Non-pigmented ciliary epithelial cell (primary cell): ENCODE data around the gene TNRC18.
"Not testable (repeated sequence)": the region's sequence is repeated elsewhere in the genome, so short reads cannot be mapped to it uniquely, and the experiment has no call there.

Source experiments
- DNase-seq: peaks from one replicate; pipeline ENCODE4 v3.0.0-alpha.2; 2010; ENCODE audit warnings: low read depth

The TNRC18 gene

DNA sequence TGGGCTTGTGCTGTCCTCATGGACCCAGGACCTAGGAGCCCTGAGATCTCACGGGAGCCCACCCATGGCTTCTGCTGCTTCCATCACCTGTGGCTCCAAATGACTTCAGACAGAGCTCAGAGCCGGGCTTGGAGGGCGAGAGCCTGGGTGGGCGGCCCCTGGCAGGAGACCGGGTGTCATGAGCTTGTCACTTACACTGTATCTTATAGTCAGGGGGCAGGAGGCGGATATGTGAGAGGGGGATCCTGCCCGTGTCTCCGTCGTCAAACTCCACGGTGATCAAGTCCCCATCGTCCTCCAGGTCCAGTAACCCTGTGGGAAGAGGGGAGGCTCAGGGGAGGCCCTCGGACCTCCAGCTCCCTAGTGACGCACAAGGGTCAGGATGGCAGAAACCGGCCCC lies 107.9 kb downstream of the TNRC18 start:
- no peak for DNase-seq

DNA sequence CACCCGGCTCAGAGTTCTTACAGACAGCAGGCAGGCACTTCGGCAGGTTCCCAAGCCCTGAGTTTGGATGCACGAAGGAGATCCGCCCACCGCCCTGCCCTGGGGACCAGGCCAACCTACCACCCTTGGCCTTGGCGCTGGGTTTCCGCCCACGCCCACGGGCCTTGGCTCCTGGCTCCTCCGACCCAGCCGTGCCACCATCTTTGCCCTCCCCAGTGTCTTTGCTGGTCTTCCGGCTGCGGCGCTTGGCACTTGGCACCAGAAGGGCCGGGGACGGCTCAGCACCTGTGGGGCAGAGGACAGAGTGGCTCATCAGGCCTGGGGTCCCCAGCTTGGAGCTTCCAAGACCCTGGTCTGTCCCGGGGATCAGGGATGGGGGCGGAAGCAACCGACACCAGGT lies 108.8 kb downstream of the TNRC18 start:
- DNase-seq: no peak

DNA sequence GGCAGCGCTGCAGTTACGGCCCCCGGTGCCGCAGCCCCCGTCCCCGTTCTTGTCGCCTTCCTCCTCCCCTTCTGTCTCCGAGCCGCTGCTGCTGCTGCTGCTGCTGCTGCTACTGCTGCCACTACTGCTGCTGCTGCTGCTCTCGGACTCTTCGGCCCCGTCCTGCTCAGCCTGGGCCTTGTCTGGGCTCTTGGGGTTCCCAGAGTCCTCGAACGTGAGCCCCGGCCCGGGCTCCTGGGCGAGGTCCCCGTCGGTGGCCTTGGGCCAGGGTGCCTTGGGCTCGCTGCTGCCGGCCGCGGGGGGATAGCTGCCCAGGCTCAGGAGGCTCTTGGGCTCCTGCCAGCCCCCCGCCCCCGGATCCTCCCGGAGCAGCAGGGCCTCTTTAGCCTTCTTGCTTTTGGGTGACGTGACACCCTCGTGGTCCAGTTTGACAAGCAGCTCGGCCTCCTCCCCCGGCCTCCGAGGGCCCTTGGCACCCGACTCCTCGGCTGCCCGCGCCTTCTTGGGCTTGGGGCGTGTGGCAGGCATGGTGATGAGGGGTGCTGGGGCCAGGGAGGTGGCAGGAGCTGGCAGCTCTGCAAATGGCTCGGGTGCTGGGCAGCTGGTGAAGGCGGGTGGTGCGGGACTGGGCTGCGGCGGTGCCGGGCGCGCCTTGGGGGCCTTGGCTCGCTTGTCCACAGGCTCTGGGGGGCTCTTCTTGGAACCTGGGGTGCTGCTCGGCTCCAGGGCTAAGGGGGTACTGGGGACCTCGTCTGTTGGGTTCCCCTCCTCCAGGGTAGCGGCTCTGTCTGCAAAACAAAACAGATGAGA lies 110.4 kb downstream of the TNRC18 start:
- not testable (repeated sequence) for DNase-seq

DNA sequence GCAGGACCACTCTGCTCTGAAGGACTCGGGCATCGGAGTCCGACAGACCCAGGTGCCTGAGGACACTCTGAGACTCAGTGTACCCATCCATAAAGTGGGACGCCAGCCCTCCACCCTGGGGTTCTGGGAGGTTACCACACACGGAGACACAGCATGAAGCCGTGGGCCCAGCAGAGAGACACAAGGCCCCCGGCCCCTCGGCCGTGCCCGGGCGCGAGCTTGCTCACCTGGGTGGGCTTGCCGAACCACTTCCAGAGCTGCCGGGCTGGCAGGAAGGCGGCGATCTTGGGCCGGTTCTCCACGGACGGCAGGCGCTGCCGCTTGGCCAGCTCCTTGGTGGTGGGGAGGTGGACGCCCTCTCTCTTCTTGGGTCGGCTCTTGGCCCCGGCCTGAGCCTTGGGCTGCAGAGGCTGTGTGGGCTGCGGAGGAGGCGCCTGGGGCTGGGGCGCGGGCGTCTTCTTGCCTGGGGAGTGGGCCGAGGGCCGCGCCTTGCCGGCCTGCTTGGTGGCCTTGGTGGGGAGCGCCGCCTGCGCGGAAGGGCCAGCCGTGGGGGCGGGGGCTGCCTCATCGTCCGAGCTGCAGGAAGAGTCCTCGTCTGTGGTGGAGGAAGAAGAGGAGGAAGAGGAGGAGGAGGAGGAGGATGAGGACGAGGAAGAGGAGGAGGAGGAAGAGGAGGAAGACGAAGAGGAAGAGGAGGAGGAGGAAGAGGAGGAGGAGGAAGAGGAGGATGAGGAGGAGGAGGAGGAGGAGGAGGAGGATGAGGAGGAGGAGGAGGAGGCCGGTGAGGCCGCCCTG lies 111.2 kb downstream of the TNRC18 start:
- not testable (repeated sequence) for DNase-seq

DNA sequence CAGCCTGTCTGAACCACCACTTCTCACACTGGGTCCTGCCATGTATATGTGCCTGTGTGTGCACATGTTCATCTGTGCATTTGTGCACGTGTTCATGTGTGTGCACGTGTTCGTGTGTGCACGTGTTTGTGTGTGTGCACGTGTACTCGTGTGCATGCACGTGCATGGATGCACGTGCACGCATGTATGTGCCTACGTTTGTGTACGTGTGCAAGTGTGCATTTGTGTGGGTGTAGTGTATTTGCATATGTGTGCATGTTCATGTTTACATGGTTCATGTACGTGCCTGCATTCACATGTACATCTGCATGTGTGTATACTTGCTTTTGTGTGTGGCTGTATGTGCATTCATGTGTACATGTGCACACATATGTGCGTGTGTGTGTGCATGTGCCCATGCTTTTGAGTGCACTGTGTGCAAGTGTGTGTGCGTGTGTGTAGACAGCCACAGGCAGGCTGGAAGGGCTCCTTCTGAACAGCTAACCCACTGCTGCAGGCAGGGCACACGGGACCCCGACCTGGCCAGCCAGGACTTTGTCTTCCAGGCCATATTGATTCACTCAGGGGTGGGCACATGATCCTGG lies 112.7 kb downstream of the TNRC18 start:
- no peak for DNase-seq

DNA sequence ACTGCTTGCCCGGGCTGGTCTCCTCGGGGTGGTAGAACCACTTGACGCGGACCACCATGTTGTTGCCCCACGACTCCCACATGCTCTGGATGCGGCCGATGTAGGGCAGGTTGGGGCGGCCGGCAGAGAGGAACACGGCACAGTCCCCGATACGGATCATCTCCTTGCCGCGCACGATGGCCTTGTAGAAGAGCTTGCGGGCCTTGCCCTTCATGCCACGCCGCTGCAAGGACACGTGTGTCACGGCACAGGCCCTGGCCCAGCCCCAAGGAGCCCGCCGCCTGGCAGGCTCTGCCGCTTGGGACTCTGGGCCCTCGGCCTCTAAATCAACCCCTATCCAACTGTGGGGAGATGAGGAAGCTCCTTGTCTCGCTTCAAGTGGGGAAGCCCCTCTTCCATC lies 114.5 kb downstream of the TNRC18 start:
- DNase-seq: no peak

DNA sequence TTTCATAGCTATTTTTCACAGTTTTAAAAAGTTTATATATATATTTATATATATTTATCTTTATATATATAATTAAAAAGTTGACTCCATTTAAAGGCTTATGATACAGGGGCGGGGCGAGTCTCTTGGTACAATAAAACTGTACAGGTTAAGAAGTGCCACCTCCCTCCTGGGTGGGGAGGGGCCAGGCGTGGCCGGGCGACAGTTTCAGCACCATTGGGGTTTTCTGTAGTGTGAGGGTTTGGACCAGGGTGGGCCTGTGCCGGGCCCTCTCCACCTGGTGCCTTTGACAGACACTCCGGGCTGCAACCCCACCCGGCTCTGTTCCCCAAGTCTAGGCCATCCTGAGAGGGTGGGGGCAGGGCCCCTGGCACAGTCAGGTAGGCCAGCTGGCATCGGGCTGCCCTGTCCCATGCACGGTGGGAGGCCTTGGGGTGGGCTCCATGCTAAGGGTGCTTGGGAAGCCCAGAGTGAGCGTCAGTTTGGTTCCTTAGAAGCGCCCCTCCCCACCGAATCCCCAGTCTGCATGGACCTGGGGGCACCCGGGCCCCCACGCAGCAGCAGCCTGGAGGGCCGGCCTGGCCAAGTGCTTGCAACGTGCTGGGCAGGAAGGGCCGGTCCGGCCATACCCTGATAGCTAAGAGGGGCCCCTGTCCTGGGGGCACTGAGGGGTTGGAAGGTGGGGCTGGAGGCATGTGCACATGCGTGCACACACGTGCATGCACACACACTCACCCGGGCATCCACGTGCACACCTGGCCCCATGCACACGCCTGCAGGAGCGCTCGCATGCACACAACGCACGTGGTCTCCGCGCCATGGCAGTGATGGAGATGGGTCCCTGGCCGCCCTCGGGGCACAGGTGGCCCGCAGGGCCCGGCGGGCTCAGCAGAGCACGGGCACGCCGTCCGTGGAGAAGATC lies 116.2 kb downstream of the TNRC18 start:
- DNase-seq: not testable (repeated sequence)

DNA sequence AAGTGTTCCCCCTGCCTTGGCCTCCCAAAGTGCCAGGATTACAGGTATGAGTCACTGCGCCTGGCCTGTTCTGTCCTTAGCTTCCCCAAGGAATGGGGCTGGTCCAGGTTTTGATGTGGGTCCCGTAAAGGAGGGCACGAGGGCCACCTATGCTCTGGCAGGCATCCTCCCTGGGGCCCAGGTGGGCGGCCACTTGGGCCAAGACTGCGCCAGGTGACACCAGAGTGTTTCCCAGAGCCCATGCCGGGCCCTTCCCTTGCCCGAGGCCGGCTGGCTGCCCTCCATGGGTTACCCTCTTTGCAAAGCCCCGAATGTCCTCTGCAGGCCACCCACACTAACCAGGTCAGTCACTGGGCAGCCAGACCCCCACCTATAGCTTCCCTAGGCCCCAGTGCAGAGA lies 118.6 kb downstream of the TNRC18 start:
- DNase-seq: not testable (repeated sequence)

DNA sequence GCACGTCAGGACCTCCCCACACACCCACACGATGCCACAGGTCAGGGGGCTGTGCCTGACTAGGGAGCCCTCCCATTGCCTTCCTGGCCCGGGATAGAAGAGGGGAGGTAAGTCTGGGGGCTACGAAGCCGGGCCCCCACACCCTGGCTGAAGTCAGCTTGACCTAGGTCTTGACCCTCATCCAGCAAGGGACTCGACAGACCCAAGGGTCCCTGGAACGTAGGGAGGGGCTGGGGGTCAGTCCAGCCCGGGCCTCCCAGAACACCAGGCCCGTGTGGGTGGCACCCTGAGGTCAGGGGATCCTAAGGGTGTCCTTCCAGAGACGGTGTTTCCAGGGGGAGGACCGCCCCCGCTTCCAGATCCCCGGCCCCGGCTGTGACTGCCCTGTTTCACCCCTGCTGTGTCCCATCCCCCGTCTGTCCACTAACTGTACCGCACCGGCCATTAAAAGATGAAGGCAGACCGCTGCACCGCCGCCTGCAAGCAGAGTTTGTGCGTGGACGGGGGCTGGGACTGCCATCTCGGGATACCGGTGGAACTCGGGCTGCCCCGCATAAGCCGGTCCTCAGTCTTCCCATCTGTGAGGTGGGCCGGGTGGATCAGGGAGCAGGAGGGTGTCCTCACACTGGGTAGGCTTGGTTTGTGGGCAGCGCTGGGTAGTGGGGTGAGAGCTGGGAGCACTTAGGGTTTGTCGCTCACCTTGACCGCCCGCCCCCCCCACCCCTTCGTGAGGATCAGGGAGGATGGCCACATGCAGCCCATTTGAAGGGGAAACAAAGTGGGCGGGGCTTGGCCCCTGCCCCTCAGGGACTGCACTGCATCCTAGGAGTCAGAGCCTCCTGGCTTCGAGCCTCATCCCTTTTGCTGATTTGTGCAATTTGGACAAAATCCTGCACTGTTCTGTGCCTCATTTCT lies 119.8 kb downstream of the TNRC18 start:
- DNase-seq: no peak

DNA sequence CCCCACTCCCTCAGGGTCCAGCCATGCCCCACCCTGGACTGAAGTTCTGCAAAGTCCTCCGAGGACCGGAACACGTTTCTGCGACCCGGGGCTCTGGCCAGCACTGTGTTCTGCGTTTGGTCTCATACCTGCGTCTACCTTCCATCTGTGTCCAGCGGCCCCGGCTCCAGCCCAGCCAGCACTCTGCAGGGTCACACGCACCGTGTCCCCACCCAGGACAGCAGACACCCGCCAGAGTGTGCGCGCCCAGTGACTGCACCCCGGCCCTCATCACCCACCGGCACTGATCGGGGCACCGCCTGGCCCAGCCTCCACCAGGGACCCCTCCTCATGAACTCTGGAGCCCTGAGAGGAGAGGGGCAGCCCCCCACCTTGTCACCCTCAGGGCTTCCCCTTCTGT lies 120.6 kb downstream of the TNRC18 start:
- no peak for DNase-seq

DNA sequence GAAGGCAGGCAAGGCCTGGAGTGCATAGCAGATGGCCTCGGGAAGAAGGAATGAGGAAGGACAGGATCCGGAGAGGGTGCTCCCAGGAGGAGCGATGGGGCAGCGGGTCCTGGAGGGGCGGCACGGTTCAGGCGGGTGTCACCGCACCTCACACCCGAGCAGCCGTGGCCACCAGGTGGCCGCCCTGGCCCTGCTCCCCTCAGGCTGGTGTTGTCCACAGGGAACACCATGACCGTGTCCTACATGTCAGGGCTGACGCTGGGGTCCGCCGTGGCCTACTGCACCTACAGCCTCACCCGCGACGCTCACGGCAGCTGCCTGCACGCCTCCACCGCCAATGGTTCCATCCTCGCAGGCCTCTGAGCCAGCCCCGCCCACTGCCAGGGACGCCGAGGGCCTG lies 121.1 kb downstream of the TNRC18 start:
- no peak for DNase-seq

DNA sequence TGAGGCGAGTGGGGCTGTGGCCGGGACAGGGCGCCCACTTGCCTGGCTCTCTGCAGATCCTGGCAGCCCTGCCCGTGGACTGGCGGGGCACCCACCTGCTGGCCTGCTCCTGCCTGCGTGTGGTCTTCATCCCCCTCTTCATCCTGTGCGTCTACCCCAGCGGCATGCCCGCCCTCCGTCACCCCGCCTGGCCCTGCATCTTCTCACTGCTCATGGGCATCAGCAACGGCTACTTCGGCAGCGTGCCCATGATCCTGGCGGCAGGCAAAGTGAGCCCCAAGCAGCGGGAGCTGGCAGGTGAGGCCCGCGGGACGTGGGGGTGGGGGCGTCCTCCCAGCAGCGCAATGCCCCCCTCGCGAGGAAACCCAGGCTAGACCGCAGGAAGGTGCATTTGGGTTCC lies 123.3 kb downstream of the TNRC18 start:
- DNase-seq: no peak

DNA sequence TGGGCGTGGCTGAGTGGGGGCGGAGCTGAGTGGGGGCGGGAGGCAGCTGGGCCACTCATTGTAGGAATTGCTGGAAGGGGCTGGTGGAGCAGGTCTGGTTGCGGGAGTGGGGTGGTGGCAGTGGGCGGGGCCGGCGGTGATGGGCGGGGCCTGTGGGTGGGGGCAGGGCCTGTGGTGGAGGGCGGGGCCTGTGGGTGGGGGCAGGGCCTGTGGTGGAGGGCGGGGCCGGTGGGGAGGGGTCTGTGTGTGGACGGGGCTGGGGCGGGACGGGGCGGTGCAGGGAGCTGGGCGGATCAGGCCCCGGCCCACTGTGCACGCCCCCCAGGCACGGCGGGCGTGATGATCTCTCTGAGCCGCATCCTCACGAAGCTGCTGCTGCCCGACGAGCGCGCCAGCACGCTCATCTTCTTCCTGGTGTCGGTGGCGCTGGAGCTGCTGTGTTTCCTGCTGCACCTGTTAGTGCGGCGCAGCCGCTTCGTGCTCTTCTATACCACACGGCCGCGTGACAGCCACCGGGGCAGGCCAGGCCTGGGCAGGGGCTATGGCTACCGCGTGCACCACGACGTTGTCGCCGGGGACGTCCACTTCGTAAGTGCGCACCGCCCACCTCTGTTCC lies 126.9 kb downstream of the TNRC18 start:
- no peak for DNase-seq

DNA sequence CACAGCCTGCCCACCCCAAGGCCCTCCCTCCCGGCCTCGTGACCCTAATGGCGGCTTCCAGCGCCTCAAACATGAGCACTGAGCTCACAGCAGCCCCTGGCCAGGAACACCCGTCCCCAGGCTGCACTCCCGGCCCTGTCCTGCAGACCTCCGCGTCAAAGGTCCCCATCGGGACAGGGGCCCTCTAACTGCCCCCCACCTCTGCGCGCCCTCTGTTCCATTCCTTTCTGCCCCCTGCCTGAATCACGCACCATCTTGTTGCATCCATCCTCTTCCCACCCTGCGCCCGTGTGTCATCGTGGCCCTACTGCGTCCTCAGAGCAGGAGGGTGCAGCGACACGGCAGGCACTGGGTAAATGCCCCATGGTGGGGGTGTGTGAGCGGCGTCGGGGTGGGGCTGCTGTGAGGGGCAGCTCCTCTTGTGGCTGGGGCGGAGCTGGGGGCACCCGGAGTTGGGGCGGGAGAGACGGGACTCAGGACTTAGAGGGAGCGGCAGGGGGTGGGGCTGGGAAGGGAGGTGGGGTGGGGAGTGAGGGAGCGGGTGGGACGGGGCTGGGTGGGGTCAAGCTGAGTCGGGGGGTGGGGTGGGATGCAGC lies 127.5 kb downstream of the TNRC18 start:
- no peak for DNase-seq

DNA sequence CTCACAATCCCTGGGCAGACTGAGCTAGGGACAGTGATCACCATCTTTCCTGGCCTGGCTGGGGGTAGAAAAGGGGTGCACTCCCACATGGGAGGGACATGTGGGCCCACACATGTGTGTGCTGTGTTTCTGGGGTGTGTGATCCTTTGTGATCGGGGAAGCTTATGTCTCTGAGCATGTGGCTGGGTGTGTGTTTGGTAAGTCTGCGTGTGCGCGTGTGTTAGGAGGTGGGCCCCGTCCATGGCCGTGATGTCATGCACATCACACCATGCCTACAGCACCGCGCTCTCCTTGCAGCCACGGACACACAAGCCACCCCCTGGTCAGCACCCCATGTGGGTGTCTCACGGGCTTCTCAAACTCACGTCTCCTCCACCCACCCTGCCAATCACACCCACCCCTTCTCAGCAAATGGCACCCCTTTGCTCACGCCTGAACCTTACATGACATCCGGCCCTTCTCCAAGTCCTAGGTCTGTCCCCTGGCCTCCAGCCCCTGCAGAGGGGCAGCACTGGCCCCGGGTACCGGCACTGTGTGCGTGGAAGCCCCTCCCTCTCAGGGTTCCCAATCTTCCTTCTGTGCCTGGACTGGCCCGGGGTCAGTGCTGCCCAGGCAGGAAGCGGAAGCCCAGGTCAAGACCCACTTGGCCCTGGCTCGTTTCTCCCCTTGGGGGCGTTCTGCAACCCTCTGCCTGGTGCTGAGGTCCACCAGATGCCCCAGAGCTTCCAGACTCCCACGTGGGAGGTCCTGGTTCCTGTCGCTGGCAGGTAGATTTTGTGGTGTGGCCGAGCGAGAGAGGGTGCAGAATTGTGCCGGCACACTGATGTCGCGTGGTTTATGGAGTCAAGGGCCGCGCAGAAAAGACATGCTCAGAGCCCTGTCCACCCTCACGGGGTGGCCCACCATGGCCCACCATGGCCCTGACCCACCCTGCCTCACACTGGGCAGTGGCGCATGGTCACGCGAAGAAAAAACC lies 128.3 kb downstream of the TNRC18 start:
- DNase-seq: no peak

DNA sequence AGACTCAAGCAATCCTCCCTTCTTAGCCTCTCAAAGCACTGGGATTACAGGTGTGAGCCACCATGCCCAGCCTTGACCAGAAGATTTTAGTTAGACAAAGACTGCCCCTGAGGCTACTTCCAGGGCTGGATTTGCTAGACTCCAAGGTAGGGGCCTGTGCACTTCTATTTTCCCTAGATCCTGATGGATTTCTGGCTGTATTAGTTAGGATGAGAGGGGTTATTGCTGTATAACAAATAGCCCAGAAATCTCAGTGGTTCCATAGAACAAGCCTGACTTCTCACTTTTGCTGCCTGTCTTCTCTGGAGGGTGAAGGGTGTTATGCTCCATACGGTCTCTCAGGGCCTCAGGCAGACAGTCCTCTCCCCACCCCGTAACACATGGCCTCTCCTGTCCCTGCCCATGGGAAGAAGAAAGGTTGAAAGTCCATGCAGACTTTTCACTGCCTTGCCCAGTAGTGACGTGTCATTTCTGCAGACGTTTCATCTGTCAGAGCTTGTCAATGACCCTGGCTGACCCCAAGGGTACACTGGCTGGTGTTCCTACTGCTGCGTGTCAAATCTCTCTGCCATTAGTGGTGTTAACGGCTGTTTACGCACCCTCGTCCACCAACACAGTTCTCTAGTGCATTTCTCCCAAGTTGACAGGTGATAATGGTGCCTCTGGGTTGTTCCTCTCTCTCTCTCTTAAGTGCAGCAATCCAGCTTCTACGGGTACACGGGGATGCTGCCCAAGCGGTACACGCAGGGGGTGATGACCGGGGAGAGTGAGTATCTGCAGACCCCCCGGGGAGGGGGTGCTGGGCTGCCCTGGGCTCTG lies 129.3 kb downstream of the TNRC18 start:
- DNase-seq: no peak

DNA sequence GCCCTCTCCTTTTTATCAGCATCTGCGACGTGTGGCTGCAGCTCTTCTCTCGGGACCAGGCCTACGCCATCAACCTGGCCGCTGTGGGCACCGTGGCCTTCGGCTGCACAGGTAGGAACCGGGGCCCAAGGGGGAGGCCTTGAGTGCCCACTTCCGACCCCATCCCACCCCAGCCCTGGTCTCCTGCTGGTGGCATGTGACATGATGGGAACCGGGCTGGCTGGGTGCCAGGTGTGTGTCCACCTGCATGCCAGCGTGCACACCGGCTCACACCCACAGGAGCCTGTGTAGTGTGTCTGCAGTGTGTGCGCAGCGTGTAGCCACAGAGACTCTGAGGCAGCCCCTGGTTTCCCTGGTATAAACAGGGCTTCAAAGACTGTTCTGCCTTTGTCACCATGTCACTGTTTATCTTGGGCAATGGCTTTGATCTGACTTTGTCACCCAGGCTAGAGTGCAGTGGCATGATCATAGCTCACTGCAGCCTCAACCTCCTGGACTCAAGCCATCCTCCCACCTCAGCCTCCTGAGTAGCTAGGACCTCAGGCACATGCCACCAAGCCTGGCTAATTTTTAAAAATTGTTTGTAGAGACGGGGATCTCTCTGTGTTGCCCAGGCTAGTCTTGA lies 131.8 kb downstream of the TNRC18 start:
- not testable (repeated sequence) for DNase-seq
